IPS-18a (cell line): ENCODE results near the gene SIN3A.

ENCODE experiments used
- H3K27ac ChIP-seq: one replicate; pipeline ENCODE4 v1.5.1; 2013; ENCODE audit warnings: low read length
- H3K27me3 ChIP-seq: one replicate; pipeline ENCODE4 v1.6.1; 2013; ENCODE audit warnings: mild to moderate bottlenecking, low read length; ENCODE audit not compliant: control insufficient read depth, insufficient read depth
- H3K36me3 ChIP-seq: one replicate; pipeline ENCODE4 v1.6.1; 2013; ENCODE audit warnings: low read depth, low read length; ENCODE audit not compliant: control insufficient read depth
- H3K4me1 ChIP-seq: one replicate; pipeline ENCODE4 v1.6.1; 2013; ENCODE audit warnings: low read depth, low read length; ENCODE audit not compliant: control insufficient read depth
- H3K4me3 ChIP-seq: one replicate; pipeline ENCODE4 v1.5.1; 2013; ENCODE audit warnings: low read length
- H3K9ac ChIP-seq: one replicate; pipeline ENCODE4 v1.6.1; 2013; ENCODE audit warnings: mild to moderate bottlenecking, low read length, moderate library complexity
- H3K9me3 ChIP-seq: one replicate; pipeline ENCODE4 v1.6.1; 2013; ENCODE audit warnings: low read depth, low read length; ENCODE audit not compliant: control insufficient read depth

SIN3A gene

DNA sequence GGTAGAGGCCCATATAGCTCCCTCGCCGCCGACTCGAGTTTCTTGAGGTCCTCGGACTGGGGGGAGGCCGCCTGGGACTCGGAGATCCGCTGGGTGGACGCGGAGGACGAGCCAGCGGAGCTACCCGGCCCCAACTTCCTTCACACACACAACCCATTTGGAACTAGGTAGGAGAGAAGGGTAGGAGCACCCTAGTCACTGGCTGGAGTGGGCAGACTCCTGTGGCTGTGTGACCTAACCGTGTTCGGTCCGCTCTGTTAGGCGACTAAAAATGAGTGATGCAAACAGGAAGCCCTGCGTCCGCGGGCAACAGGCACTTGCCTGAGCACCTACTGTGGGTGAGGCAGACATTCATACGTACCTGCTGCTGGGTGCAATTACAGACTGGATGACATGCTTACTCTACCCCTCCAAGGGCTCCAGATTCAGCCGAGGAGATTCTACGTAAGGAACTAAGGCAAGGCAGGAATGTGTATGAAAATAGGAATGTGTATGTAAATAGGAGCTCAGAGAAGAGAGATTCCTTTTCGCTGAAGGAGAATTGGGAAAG is 4.6 kb upstream of the SIN3A start:
- H3K36me3 ChIP-seq, result no peaks in the 10 kb centered on the region
- H3K27me3 ChIP-seq, result no peaks in the 10 kb centered on the region
- peaks cover 6% of the 10 kb centered on the region for H3K4me1 ChIP-seq
- H3K27ac ChIP-seq, result no peak overlapping the region
- no peaks in the 10 kb centered on the region for H3K9me3 ChIP-seq
- peak overlapping the region; percentile 82 for H3K9ac ChIP-seq
- H3K4me3 ChIP-seq, result peak overlapping the region; percentile 58

DNA sequence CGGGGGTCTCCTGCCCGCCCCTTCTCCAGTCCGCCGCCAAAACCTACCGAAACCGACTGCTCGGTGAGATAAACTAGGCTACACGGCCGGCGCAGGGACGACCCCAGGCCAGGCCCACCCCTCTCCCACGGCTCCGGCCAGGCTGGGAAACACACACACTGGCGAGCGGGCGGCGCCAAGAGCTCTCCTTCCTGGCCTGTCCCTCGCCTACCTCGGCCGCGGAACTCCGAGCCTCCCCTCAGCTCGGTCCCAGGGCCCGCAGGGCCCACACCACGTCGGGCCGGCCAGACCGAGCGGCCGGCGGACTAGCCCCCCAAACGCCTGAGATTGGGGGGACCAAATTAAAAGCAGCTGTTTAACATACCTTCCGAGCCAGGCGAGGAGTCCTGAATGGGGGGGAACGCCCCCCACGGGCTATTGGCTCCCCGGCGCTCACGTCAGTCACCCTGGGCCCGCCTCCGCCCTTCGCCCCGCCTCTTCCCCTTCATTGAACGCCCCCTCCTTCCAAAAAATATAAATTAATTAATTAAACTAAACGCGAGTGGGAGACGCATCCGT is 4.0 kb upstream of the SIN3A start:
- H3K27ac ChIP-seq, result peak overlapping the region; percentile 67
- no peaks in the 10 kb centered on the region for H3K9me3 ChIP-seq
- peak overlapping the region; percentile 82 for H3K9ac ChIP-seq
- no peaks in the 10 kb centered on the region for H3K27me3 ChIP-seq
- peaks cover 6% of the 10 kb centered on the region for H3K4me1 ChIP-seq
- H3K4me3 ChIP-seq, result peak overlapping the region; percentile 58
- no peaks in the 10 kb centered on the region for H3K36me3 ChIP-seq

DNA sequence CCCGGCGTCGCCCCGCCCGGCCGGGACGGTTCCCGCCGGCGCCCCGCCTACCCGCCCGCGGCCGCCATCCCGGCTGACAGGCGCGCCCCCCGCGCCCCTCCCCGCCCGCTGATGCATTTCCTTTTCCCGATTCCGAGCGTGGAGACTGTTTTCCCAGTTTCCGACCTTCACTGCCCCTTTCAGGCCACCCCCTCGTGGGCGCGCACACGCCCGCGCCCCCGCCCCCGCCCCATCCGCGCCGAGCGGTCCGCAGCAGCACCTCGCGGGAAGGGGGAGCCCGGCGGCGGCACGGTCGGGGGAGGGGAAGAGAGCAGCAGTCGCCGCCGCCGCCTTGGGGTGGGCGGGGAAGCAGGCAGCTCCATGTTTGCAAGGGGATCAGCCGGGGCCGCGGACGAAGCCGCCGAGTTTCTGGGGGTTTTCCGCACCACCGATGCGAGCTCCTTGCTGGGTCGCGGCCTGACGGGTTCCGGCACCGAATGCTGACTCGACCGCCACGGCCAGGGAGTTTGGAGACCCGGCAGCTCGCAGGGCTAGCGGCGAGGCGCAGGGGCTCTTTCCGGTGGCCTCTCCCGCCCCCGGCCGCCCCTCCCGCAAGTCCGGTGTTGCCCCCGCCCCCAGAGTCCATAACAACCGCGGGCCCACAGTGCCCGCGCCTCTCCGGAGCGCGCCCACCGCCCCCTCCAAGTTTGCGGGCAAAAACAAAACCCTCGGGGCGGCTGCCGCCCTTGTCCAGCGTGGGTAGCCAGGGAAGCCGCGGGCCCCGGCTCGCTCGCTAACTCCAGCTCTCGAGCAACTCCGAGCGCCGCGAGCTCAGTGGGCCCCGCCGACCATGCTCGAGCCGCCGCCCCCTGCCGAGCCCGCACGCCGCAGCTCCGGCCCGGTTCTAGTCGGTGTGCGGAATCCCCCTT is 3.2 kb upstream of the SIN3A start:
- H3K9ac ChIP-seq, result peak overlapping the region; percentile 82
- H3K27ac ChIP-seq, result peak overlapping the region; percentile 67

DNA sequence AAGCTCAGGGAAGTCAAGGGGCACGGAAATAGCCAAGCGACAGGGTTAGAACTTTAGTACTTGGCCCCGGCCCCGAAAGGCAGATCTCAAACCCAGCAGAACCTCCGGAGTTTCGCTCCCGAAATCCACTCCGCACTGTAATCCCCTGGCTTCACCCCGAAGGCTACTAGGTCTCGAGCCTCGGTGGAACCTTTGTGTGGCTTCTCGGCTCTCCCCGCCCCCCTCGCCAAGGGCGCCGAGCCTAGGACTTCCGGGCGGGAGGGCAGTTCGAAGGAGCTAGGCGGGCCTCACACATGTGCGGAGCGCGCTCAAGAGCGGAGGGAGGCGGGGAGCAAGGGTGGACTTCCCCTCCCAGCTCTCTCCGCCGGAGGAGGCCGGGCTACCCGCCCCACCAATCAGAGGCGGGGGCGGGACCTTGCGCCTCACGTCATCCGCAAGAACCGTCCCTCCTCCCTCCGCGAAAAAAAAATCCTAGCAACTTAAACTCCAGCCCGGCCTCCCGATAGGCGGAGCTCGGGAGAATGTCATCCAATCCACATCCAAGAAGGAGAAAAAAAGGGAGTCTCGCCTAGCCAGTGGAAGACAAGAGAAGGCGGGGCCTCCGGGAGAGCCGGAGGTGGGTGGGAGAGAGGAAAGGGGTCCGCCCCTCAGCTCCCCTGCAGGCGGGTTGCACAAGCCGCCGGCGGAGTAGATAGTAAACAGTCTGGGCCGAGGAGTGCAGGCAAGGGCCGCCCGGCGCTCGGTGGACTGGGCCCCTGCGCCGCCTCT is 2.4 kb upstream of the SIN3A start:
- H3K4me1 ChIP-seq, result peaks cover 6% of the 10 kb centered on the region
- H3K9ac ChIP-seq, result peak overlapping the region; percentile 96
- no peaks in the 10 kb centered on the region for H3K9me3 ChIP-seq
- H3K27me3 ChIP-seq, result no peaks in the 10 kb centered on the region
- H3K36me3 ChIP-seq, result no peaks in the 10 kb centered on the region
- H3K27ac ChIP-seq, result peak overlapping the region; percentile 95
- peak overlapping the region; percentile 78 for H3K4me3 ChIP-seq

More for the DNA sequence above, 3.2 kb upstream of the SIN3A start:
- Histone ChIP-seq H3K4me1 (peaks cover 6% of the 10 kb centered on the region), H3K36me3 (no peaks in the 10 kb centered on the region), H3K27me3 (no peaks in the 10 kb centered on the region), H3K9me3 (no peaks in the 10 kb centered on the region), H3K4me3 (peak overlapping the region; percentile 58)

DNA sequence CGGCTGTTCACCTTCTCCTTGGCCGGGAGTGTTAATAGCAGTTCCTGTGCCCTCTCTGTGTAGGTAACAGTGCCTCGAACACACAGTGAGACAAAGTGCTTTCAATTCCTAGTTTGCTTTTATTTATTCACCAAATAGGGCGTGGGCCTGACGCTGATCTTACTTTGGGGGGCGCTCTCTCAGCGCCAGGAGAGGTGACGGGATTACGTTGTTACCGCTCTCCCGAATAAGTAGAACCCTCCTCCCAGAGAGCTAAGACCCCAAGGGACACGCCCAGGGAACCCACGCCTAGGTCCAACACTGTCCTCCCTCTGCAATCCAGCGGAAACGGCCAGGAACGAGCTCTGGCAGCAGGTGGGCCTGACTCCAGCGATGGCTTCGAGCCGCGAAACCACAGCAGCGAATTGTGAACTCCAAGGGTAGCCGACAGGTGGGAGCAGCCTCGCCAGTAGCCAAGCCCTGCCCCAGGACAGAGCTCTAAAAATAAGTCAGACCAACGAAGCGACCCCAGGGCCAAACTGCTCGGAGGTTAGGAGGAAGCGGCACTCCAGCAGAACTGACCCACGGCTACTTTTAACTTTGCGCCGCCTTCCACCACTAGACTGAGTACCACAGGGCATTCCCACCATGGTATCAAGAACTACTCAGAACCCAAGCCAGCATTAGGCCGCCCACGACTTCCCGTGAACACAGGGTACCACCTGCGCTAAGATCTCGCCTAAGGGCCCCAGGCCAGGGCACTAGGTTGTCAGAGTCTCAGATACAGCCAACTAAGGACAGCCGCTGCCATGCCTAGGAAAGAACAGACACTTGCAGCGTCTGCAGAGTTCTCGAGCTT is 1.6 kb upstream of the SIN3A start:
- Histone ChIP-seq H3K27ac (peak overlapping the region; percentile 95), H3K36me3 (no peaks in the 10 kb centered on the region), H3K9ac (peak overlapping the region; percentile 96), H3K4me1 (peaks cover 6% of the 10 kb centered on the region), H3K4me3 (peak overlapping the region; percentile 78), H3K9me3 (no peaks in the 10 kb centered on the region), H3K27me3 (no peaks in the 10 kb centered on the region)

DNA sequence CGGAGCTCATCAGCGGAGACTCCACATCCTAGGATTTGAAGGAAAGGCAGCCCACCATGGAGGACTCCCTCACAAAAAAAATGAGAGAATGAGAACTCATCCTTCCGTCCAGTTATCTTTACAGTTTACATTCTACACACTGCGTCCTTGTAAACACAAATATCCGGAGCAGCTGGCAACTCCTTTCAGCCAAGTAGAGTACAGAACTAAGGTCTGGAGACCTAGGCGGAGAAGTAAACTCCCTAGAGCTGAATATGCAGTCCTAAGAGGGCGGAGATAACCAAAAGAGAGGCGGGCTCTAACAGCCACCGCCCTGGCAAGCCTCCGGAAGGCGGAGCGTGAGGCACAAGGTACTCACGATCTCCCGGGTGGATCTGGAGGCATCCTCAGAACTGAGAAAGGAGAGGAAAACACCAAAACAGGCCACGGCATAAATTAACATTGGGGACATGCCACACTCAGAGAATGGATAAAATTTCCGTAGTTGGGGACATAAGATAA is 924 bp upstream of the SIN3A start:
- no peaks in the 10 kb centered on the region for H3K27me3 ChIP-seq
- H3K9ac ChIP-seq, result peak overlapping the region; percentile 96
- H3K4me3 ChIP-seq, result peak overlapping the region; percentile 78
- peaks cover 6% of the 10 kb centered on the region for H3K4me1 ChIP-seq
- H3K9me3 ChIP-seq, result no peaks in the 10 kb centered on the region
- H3K27ac ChIP-seq, result peak overlapping the region; percentile 36
- peaks cover 2% of the 10 kb centered on the region for H3K36me3 ChIP-seq

DNA sequence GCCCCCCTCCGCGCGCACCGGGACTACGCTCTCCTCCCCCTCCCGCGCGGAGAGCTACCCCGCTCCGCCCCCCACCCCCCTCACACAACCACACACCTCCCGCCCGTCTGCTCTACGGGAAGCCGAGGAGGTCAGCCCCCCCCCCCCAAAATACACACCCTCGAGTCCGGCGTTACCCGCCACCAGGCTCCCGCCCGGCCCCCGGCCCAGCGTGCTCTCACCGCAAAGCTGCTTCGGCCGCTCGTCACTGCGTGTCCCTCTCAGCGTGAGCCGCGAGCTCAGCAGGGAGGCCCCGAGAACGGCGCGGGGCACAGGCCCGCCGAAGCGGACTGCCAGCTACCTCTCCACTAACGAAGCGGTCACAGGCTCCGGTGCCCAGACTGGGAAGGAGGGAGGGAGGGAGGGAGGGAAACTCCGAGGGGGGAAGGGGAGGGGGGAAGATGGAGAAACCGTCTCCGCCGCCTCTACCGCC is 252 bp downstream of the SIN3A start:
- Histone ChIP-seq H3K27ac (no peak overlapping the region), H3K36me3 (peaks cover 3% of the 10 kb centered on the region), H3K4me1 (peaks cover 1% of the 10 kb centered on the region), H3K9me3 (no peaks in the 10 kb centered on the region), H3K9ac (peak overlapping the region; percentile 68), H3K4me3 (peak overlapping the region; percentile 76), H3K27me3 (no peaks in the 10 kb centered on the region)

DNA sequence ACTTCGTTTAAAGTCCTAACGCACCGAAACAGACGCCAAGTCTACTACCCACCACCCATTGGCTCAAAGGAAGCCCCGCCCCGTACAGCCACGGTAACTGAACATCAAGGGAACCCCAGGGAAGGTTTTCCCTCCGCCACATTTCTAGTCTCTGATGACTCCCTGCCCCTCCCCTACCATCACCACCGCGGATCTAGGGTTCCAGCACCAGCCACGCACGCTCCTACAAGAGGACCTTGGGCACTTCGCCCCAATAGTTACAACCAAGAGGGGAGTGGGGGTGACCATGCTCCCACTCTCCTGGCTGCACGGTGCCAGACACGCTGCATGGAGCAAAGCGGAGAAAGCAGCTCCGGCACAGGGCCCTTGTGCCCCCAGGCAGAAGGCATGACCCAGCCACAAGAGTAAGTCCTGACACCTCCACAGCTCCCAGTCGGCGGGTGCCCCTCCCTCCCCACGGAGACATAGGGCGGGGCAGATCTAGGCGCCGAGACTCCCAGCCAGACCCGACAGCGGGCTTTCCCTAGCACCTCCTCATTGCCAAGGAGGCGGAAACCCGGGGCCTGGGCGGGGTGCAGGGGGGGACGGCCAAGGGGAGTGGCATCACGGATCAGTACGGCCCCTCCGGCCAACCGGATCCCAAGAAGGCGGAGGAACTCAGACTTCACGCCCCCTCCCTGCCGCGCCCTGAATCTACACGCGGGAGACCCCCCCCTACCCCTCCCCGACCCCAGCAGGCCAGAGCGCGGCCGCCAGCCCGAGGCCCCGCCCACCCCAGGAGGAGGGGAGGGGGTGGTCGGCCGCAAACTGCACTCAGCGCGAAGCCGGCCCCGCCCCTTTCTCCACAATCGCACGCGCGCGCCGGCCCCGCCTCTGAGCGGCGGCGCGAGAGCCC is 936 bp downstream of the SIN3A start:
- H3K4me3 ChIP-seq, result peak overlapping the region; percentile 88
- H3K9me3 ChIP-seq, result no peaks in the 10 kb centered on the region
- H3K27ac ChIP-seq, result no peak overlapping the region
- H3K27me3 ChIP-seq, result no peaks in the 10 kb centered on the region
- peaks cover 3% of the 10 kb centered on the region for H3K36me3 ChIP-seq
- no peaks in the 10 kb centered on the region for H3K4me1 ChIP-seq
- peak overlapping the region; percentile 55 for H3K9ac ChIP-seq

DNA sequence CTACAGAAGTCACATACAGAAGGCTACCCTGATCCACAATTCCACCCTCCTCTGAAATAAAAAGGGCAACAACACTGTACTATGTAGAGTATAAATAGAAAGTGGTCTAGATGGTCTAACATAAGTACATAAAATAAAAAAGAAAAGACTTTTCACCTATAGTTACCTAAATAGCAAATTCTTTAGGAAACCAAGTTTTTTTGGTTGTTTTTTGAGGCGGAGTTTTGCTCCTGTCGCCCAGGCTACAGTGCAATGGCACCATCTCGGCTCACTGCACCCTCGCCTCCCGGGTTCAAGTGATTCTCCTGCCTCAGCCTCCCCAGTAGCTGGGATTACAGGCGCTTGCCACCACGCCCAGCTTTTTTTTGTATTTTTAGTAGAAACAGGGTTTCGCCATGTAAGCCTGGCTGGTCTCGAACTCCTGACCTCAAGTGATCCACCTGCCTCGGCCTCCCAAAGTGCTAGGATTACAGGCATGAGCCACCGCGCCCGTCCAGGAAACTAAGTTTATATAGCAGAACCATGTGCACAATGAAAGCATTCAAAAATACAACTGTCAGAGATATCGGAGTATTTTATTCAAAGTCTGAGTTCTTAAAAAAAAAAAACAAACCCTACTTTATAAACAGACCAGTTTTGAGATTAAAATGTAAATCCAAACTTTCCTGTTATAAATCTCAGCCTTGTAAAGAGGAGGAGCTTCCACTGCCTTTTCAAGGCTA is 1.7 kb downstream of the SIN3A start:
- Histone ChIP-seq H3K27me3 (no peaks in the 10 kb centered on the region), H3K4me1 (no peaks in the 10 kb centered on the region), H3K4me3 (peak overlapping the region; percentile 88), H3K9me3 (no peaks in the 10 kb centered on the region), H3K9ac (peak overlapping the region; percentile 55), H3K36me3 (peaks cover 3% of the 10 kb centered on the region), H3K27ac (no peak overlapping the region)
